ENCODE data around the gene DLAT. TPM values are rescaled to one million over a fixed set of nuclear protein-coding genes. Genes with fewer than 3 reads are reported as not detected.
"Not testable (repeated sequence)": the region's sequence is repeated elsewhere in the genome, so short reads cannot be mapped to it uniquely, and the experiment has no call there.

DLAT gene
- total RNA-seq, 4 donors from 2014 or later = 18.1 to 32.1 (median 23.8) TPM

DNA sequence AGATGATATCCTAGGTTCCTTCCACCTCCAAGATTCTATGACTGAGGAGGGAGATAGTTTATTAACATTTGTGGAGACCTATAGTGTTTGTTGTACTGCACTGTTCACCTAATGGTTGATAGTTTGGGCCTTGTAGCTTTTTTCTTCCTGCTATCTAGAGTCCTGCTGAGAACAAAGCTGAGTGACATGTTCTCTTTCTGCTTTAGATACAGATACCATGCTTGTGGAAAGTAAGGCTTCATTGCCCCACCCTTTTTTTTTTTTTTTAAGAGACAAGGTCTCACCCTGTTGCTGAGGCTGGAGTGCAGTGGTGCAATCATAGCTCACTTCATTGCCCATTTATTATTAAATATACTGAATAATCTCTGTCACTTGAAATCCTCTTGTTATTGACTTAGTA, 12.3 kb downstream of the DLAT start:
- no peak for DNase-seq (ENCODE audit: low spot score in 2 of 2)
- no peak for TF ChIP-seq POLR2A (IDR thresholded peaks at IDR 0.05)
- TF ChIP-seq, protein P1, sequence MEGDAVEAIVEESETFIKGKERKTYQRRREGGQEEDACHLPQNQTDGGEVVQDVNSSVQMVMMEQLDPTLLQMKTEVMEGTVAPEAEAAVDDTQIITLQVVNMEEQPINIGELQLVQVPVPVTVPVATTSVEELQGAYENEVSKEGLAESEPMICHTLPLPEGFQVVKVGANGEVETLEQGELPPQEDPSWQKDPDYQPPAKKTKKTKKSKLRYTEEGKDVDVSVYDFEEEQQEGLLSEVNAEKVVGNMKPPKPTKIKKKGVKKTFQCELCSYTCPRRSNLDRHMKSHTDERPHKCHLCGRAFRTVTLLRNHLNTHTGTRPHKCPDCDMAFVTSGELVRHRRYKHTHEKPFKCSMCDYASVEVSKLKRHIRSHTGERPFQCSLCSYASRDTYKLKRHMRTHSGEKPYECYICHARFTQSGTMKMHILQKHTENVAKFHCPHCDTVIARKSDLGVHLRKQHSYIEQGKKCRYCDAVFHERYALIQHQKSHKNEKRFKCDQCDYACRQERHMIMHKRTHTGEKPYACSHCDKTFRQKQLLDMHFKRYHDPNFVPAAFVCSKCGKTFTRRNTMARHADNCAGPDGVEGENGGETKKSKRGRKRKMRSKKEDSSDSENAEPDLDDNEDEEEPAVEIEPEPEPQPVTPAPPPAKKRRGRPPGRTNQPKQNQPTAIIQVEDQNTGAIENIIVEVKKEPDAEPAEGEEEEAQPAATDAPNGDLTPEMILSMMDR (IDR thresholded peaks at IDR 0.05) = no peak
- intact Hi-C loops (cut with DNase I; ENCODE audit: low total_unique reads) = no loop called here
- H3K4me3 ChIP-seq (ENCODE audit: low read depth, poor library complexity, severe bottlenecking) = no peak overlapping the region

DNA sequence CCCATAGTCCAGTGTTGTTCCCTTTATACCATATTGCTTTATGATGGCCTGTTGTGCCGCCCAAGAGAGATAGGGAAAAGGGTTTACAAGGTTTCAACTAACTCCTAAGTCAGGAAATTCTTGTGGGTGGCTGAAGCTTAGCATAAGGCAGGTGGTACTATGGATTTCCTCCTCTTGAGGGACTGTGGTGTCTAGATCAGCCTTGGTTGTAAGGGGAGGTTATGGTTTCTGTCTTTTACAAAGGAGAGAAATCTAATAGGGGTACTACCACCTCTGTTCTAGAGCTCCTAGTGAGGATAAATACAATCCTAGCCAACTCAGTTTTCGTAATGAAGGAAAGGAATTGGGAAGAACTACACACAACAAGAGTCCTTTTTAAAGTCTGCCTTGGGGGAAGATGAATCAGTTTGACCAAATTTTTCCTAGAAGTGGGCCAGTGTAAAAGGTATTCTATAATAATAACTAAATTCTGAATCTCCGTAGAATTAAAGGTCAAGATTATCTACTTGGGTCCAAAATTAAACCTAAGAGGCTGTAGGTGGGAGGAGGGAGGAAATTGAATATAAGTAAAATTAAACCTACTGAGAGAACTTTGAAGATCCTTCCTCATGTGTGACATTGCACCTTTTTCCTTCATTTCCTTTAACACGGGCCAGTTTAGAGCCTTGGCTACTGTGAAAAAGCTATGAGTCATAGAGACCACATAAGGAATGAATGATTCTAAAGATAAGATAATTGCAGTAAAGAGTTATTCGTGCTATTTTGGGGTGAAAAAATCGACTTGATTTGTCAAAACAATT, 17.2 kb downstream of the DLAT start:
- WGBS, 2 donors = 59 to 66% methylated on average over 6 of the region's 6 CpGs
- intact Hi-C loops (cut with DNase I; ENCODE audit: low total_unique reads) = no loop called here
- H3K4me3 ChIP-seq (ENCODE audit: low read depth, poor library complexity, severe bottlenecking) = no peak overlapping the region
- DNase-seq (ENCODE audit: low spot score in 2 of 2) = no peak
- TF ChIP-seq POLR2A (IDR thresholded peaks at IDR 0.05) = no peak
- TF ChIP-seq, protein P1 (IDR thresholded peaks at IDR 0.05) = no peak

DNA sequence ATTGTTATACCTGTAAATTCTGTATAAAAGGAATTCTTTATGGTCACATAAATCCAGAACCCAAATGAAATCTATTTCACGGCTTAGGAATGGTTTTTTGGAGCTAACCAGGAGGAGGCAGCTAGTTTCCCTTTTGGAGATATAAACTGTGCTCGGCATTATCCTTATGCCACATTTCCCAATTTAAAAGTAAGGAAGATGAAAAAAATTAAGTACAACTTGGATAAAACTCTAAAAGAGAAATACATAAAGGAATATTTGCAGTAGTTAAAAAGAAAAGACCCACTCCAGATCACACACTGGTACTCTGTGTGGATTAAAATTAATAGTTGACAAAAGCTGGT, 17.7 kb downstream of the DLAT start:
- no peak for DNase-seq (ENCODE audit: low spot score in 2 of 2)
- TF ChIP-seq, protein P1 (IDR thresholded peaks at IDR 0.05) = no peak
- no peak for TF ChIP-seq POLR2A (IDR thresholded peaks at IDR 0.05)
- intact Hi-C loops (cut with DNase I; ENCODE audit: low total_unique reads) = no loop called here
- H3K4me3 ChIP-seq (ENCODE audit: low read depth, poor library complexity, severe bottlenecking) = no peak overlapping the region
- WGBS, 2 donors = 95 to 98% methylated on average over 2 of the region's 2 CpGs

DNA sequence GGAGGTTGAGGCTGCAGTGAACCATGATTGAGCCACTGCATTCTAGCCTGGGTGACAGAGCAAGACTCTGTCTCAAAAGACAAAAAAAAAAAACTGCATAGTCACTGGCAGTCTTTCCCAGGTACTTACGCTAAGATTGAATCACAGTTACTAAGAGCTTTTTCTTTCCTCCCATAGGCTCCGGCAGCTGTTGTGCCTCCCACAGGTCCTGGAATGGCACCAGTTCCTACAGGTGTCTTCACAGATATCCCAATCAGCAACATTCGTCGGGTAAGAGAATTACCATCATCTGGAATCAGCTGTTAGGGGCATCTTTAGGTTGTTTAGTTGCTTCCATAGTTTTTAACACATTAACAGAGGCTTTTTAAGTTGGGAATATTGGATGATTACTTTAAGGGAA, 19.8 kb downstream of the DLAT start:
- intact Hi-C loops (cut with DNase I; ENCODE audit: low total_unique reads) = no loop called here
- DNase-seq (ENCODE audit: low spot score in 2 of 2) = no peak
- TF ChIP-seq, protein P1 (IDR thresholded peaks at IDR 0.05) = no peak
- no peak for TF ChIP-seq POLR2A (IDR thresholded peaks at IDR 0.05)
- H3K4me3 ChIP-seq (ENCODE audit: low read depth, poor library complexity, severe bottlenecking) = no peak overlapping the region
- 96 to 98% methylated on average over 4 of the region's 4 CpGs for WGBS, 2 donors

DNA sequence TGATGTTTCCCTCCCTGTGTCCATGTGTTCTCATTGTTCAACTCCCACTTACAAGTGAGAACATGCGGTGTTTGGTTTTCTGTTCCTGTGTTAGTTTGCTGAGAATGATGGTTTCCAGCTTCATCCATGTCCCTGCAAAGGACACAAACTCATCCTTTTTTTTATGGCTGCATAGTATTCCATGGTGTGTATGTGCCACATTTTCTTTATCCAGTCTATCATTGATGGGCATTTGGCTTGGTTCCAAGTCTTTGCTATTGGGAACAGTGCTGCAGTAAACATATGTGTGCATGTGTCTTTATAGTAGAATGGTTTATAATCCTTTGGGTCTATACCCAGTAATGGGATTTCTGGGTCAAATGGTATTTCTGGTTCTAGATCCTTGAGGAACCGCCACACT, 21.4 kb downstream of the DLAT start:
- 97 to 100% methylated on average over 2 of the region's 2 CpGs for WGBS, 2 donors

DNA sequence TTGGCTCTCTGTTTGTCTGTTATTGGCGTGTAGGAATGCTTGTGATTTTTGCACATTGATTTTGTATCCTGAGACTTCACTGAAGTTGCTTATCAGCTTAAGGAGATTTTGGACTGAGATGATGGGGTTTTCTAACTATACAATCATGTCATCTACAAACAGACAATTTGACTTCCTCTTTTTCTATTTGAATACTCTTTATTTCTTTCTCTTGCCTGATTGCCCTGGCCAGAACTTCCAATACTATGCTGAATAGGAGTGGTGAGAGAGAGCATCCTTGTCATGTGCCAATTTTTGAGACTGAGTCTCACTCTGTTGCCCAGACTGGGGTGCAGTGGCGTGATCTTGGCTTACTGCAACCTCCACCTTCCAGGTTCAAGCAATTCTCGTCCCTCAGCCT, 23.0 kb downstream of the DLAT start:
- DNase-seq (ENCODE audit: low spot score in 2 of 2); intact Hi-C loops (cut with DNase I; ENCODE audit: low total_unique reads): not testable (repeated sequence)
- 93 to 94% methylated on average over 3 of the region's 3 CpGs for WGBS, 2 donors

More for the DNA sequence above, 21.4 kb downstream of the DLAT start:
- intact Hi-C loops (cut with DNase I; ENCODE audit: low total_unique reads); DNase-seq (ENCODE audit: low spot score in 2 of 2); H3K4me3 ChIP-seq (ENCODE audit: low read depth, poor library complexity, severe bottlenecking): not testable (repeated sequence)

DNA sequence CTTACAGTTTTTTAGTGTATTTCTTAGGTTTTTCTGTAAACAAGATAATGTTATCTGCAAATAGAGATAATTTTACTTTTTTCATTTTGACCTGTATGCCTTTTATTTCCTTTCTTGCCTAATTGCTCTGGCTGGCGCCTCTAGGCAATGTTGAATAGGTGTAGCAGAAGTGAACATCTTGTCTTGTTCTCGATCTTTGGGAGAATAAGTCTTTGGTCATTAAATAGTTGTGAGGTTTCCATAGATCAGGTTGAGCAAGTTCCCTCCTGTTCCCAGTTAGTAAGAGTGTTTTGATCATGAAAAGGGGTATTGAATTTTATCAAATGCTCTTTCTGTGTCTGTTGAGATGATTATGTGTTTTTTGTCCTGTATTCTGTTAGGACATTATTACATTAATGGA, 24.6 kb downstream of the DLAT start:
- intact Hi-C loops (cut with DNase I; ENCODE audit: low total_unique reads) = no loop called here
- no peak for DNase-seq (ENCODE audit: low spot score in 2 of 2)
- no peak overlapping the region for H3K4me3 ChIP-seq (ENCODE audit: low read depth, poor library complexity, severe bottlenecking)
- 41 to 50% methylated on average over 2 of the region's 2 CpGs for WGBS, 2 donors
- TF ChIP-seq, protein P1 (IDR thresholded peaks at IDR 0.05) = no peak
- no peak for TF ChIP-seq POLR2A (IDR thresholded peaks at IDR 0.05)

More for the DNA sequence above, 23.0 kb downstream of the DLAT start:
- H3K4me3 ChIP-seq (ENCODE audit: low read depth, poor library complexity, severe bottlenecking) = not testable (repeated sequence)

All from lower leg skin (tissue), 4 donors.